Chondrocyte (in vitro differentiated cells): Measurements from ENCODE around the gene NINJ1. TPM values are rescaled to one million over a fixed set of nuclear protein-coding genes. Genes with fewer than 3 reads are reported as not detected.
"Not testable (repeated sequence)": the region's sequence is repeated elsewhere in the genome, so short reads cannot be mapped to it uniquely, and the experiment has no call there.

Experiments used
- DNase-seq: peaks from one replicate; pipeline ENCODE4 v3.0.0; 2021; ENCODE audit warnings: mixed read lengths, low spot score
- H3K27ac Mint-ChIP-seq: one replicate; pipeline ENCODE4 v1.8.0; 2021; ENCODE audit warnings: mild to moderate bottlenecking, moderate library complexity, mixed read lengths; ENCODE audit not compliant: unreplicated experiment
- H3K27me3 Mint-ChIP-seq: 2 replicates; pipeline ENCODE4 v1.8.0; 2021; ENCODE audit warnings: low read depth, mixed read lengths
- H3K36me3 Mint-ChIP-seq: 2 replicates; pipeline ENCODE4 v1.8.0; 2021; ENCODE audit warnings: low read depth, mixed read lengths
- H3K4me1 Mint-ChIP-seq: 2 replicates; pipeline ENCODE4 v1.8.0; 2021; ENCODE audit warnings: low read depth, mild to moderate bottlenecking, mixed read lengths
- H3K4me3 Mint-ChIP-seq: one replicate; pipeline ENCODE4 v1.8.0; 2021; ENCODE audit warnings: mild to moderate bottlenecking, moderate library complexity, mixed read lengths; ENCODE audit not compliant: unreplicated experiment
- H3K9me3 Mint-ChIP-seq: 2 replicates; pipeline ENCODE4 v1.8.0; 2021; ENCODE audit warnings: low read depth, mixed read lengths
- CTCF ChIP-seq: fragments of 200-600 bp; sonication (generic); IDR thresholded peaks from 2 replicates; pipeline ENCODE4 v1.5.0; 2021; ENCODE audit warnings: antibody characterized with exemption, mild to moderate bottlenecking, moderate library complexity
- total RNA-seq: library from RNA; stranded (reverse); gene quantifications from 3 replicates; pipeline ENCODE4 v1.2.1, GENCODE V29; 2021

Gene NINJ1
- total RNA-seq, 1 donor from 2014 or later = 33.6 TPM

- H3K4me1 Mint-ChIP-seq = peaks cover 11% of the 10 kb centered on the region
- DNase-seq = peak; percentile 87
- H3K4me3 Mint-ChIP-seq = no peak overlapping the region
- TF ChIP-seq CTCF = peak; percentile 64
- H3K36me3 Mint-ChIP-seq = peaks cover 10% of the 10 kb centered on the region
- H3K27ac Mint-ChIP-seq = peak overlapping the region; percentile 82
- no peaks in the 10 kb centered on the region for H3K9me3 Mint-ChIP-seq
- H3K27me3 Mint-ChIP-seq = no peaks in the 10 kb centered on the region
Measured at GRCh38 chr9:93119953-93120845, 13.9 kb downstream of the NINJ1 start.

- Mint-ChIP-seq H3K36me3 (peaks cover 7% of the 10 kb centered on the region), H3K9me3 (no peaks in the 10 kb centered on the region), H3K27me3 (no peaks in the 10 kb centered on the region), H3K27ac (peak overlapping the region; percentile 82), H3K4me3 (no peak overlapping the region), H3K4me1 (peaks cover 11% of the 10 kb centered on the region)
- TF ChIP-seq CTCF = no peak
- DNase-seq = no peak
Measured at GRCh38 chr9:93119703-93119952, 14.4 kb downstream of the NINJ1 start.

DNA sequence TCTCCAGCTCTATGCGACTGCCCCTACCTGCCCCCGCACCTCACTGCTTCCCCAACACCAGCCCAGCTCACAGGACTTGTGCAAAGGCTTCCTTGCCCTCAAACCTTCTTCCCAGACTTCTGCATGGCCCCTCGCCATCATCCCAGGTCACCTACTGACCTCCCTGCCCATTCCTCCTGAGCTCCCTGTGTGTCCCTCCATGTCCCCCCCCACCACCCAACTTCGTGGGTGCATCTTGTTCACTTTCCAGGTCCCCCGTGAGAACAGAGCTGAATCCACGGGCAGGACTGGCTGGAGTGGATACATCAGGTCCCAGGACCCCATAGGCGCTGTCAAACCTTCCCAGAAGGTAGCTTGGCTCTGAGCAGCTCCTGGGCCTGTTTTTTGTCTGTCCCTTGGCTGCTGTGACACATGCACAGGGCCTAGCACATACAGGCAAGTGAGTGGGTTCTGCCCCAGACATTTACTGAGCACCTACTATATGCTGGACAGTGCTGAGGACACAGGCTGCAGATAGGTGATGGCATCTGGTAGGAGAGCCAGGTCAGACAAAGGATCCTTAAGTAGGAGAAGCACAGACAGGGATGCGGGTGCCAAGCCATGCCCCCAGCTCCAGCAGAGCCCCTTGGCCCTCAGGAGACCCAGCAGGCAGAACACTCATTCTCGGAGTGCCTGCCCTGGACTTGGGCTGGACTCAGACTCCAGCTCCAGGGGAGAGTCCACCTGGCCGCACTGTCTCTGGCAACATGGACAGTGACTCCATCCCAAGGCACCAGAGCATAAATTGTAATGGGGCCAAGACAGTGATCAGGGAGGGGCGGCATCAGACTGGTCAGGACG, 15.0 kb downstream of the NINJ1 start:
- Mint-ChIP-seq H3K36me3 (peaks cover 6% of the 10 kb centered on the region), H3K9me3 (no peaks in the 10 kb centered on the region), H3K27me3 (no peaks in the 10 kb centered on the region), H3K4me1 (peaks cover 11% of the 10 kb centered on the region), H3K4me3 (no peak overlapping the region), H3K27ac (no peak overlapping the region)
- no peak for TF ChIP-seq CTCF
- peak; percentile 71 for DNase-seq

GRCh38 chr9:93117924-93118862, 15.9 kb downstream of the NINJ1 start:
- H3K4me1 Mint-ChIP-seq = peaks cover 11% of the 10 kb centered on the region
- H3K27me3 Mint-ChIP-seq = no peaks in the 10 kb centered on the region
- peaks cover 4% of the 10 kb centered on the region for H3K36me3 Mint-ChIP-seq
- TF ChIP-seq CTCF = no peak
- H3K9me3 Mint-ChIP-seq = no peaks in the 10 kb centered on the region
- peak; percentile 26 for DNase-seq
- H3K27ac Mint-ChIP-seq = no peak overlapping the region
- no peak overlapping the region for H3K4me3 Mint-ChIP-seq

DNA sequence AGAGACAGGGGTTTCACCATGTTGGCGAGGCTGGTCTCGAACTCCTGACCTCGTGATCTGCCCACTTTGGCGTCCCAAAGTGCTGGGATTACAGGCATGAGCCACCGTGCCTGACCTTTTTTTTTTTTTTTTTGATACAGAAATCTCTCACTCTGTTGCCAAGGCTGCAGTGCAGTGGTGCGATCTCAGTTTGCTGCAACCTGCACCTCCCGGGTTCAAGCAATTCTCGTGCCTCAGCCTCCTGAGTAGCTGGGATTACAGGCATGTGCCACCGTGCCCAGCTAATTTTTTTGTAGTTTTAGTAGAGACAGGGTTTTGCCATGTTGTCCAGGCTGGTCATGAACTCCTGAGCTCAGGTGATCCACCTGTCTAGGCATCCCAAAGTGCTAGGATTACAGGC, 16.5 kb downstream of the NINJ1 start:
- H3K4me3 Mint-ChIP-seq, H3K27me3 Mint-ChIP-seq, H3K27ac Mint-ChIP-seq, H3K36me3 Mint-ChIP-seq, H3K9me3 Mint-ChIP-seq: not testable (repeated sequence)
- peak; percentile 9 for DNase-seq
- H3K4me1 Mint-ChIP-seq = peaks cover 11% of the 10 kb centered on the region
